Stimulated activated CD8-positive, alpha-beta memory T cell treated with anti-CD3 and anti-CD28 coated beads, Interleukin-12 subunit alpha, Interleukin-12 subunit beta, amount 100 ng/mL, for 1 hour (primary cell): Measurements from ENCODE around the gene PRR20A.
"Not testable (repeated sequence)": the region's sequence is repeated elsewhere in the genome, so short reads cannot be mapped to it uniquely, and the experiment has no call there.

Experiments used
- DNase-seq: peaks from one replicate; pipeline ENCODE4 v3.0.0-alpha.2; 2020; ENCODE audit warnings: low read depth

Gene PRR20A

GRCh38 chr13:57140235-57140968 lies at the start of gene PRR20A:
TSS of gene PRR20A (plus strand) at chr13:57140918. CDS start at chr13:57141305, 387 bp downstream.
- not testable (repeated sequence) for DNase-seq

- DNase-seq: no peak
Observed at GRCh38 chr13:57114945-57115344, 25.8 kb upstream of the PRR20A start.

GRCh38 chr13:57123681-57124080 lies 17.0 kb upstream of the PRR20A start:
- no peak for DNase-seq

GRCh38 chr13:57128909-57129308 lies 11.8 kb upstream of the PRR20A start:
- DNase-seq: no peak

- no peak for DNase-seq
Observed at GRCh38 chr13:57136093-57136492, 4.6 kb upstream of the PRR20A start.

GRCh38 chr13:57137585-57137984 lies 3.1 kb upstream of the PRR20A start:
- no peak for DNase-seq

GRCh38 chr13:57138988-57139387 lies 1.7 kb upstream of the PRR20A start:
- DNase-seq: no peak

- DNase-seq: not testable (repeated sequence)
Observed at GRCh38 chr13:57139781-57140180, 937 bp upstream of the PRR20A start.

- not testable (repeated sequence) for DNase-seq
Observed at GRCh38 chr13:57147188-57147587, 6.5 kb downstream of the PRR20A start, which contains the start of gene PRR20B. TSS of gene PRR20B (plus strand) at chr13:57147488. CDS start at chr13:57147875, 387 bp downstream.

GRCh38 chr13:57148106-57148505 lies 7.4 kb downstream of the PRR20A start:
- DNase-seq: not testable (repeated sequence)

GRCh38 chr13:57153761-57154160 lies 13.0 kb downstream of the PRR20A start, which contains the start of gene PRR20C:
TSS of gene PRR20C (plus strand) at chr13:57154061. CDS start at chr13:57154448, 387 bp downstream.
- not testable (repeated sequence) for DNase-seq

- not testable (repeated sequence) for DNase-seq
Observed at GRCh38 chr13:57160332-57160731, 19.6 kb downstream of the PRR20A start, which contains the start of gene PRR20D. TSS of gene PRR20D (plus strand) at chr13:57160632. CDS start at chr13:57161019, 387 bp downstream.

GRCh38 chr13:57166897-57167296 lies 26.2 kb downstream of the PRR20A start, which contains the start of gene PRR20E:
TSS of gene PRR20E (plus strand) at chr13:57167197. CDS start at chr13:57167584, 387 bp downstream.
- not testable (repeated sequence) for DNase-seq

GRCh38 chr13:57191667-57192066 lies 50.9 kb downstream of the PRR20A start:
- no peak for DNase-seq
